ENCODE results near the gene ROCK1.
"Not testable (repeated sequence)": the region's sequence is repeated elsewhere in the genome, so short reads cannot be mapped to it uniquely, and the experiment has no call there.

Gene ROCK1

DNA sequence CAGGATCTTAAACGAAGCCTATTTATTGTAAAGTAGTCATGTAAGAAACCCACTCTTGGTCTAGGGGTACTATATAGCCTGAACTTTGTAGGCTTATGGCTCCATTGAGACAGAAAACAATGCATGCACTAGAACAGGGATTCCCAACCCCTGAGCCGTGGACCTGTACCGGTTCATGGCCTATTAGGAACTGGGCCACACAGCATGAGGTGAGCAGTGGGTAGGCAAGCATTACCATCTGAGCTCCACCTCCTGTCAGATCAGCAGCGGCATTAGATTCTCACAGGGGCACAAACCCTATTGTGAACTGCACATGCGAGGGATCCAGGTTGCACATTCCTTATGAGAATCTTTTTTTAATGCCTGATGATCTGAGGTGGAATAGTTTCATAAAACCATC is 59.2 kb downstream of the ROCK1 start:
- DNase-seq (ENCODE audit: low spot score), result no peak

DNA sequence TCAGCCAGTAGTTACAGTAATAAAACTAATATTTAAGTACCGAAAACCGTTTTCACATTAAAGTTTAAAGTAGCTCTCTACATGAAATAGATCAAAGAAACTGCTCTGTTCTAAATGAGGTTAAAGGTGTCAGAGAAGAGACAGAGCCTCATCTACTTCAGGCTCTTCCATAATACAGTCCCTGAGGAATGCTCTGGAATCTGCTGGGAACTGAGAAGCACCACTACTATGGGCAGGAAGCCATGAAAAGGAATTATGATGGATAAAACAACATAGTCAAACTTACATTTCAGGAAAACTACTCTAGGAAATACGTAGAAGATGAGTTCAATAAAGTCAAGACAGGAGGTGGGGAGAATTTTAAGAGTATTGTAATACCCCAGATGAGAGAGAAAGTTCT is 60.0 kb downstream of the ROCK1 start:
- DNase-seq (ENCODE audit: low spot score), result no peak

DNA sequence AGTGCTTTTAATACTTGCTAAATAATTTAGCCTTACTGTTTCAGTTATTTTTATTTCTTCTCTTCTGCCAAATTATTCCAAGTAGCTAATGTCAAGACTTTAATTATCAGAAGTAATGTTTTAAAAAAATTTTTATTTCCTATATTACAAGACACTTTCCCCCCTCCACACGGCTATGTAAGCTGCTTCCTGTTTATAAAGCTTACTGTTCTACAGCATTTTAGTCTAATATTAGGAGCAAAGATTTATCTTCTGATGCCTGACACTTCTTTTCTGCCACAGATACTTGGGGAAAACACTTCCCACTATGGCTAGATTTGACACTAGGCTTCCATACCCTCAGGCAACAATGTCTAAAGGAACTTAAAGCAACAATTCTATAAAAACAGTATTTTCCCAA is 62.3 kb downstream of the ROCK1 start:
- no peak for DNase-seq (ENCODE audit: low spot score)

DNA sequence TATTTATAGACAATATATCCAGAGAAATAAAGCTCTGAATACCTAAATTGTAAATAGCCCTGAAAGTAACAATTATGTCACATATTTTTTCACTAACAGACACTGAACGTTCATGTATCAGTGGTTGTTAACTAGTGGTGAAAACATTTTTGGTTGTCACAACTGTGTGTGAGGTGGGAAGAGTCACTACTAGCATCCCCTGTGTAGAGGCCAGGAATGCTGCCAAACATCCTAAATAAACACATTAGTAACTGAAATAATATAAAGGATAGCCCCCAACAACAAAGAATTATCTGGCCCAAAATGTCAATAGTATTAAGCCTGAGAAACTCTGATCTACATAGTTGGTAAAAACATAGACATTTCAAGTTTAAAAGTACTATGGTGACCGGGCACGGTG is 64.5 kb downstream of the ROCK1 start:
- no peak for DNase-seq (ENCODE audit: low spot score)

DNA sequence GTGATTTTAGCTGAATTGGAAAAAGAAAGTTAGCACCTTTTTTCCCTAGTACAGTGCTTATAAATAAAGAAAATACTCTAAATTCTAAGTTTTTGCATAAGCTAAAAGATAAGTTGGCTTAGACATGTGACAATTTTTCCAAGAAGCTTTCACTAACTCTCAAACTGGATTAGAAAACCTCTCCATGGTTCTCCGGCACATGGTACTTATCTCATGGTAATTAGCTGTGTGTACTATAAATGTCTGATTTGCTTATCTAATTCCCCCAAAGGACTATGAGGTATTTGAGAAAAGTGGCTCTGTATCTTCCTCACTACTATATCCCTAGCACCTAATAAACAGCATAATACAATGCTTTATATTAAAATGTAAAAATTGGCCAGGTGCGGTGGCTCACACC is 71.1 kb downstream of the ROCK1 start:
- DNase-seq (ENCODE audit: low spot score), result no peak

DNA sequence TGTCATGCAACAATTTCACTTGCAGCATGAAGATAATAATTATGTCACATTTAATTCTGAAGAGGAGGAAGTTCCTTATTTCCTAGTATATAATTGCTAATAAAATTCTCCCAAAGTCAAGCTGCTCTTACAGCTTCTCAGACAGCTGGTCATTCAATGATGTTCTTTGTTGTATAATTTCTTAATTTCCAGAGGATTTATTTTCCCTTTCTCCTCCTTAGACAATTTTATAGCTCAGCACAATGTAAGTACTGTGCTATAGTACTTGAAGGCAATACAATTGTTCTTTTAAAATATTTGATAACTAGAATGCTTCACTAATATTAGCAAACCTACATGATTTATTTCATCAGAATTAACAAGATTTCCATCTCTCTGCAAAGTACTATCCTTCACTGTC is 73.4 kb downstream of the ROCK1 start:
- DNase-seq (ENCODE audit: low spot score), result no peak

DNA sequence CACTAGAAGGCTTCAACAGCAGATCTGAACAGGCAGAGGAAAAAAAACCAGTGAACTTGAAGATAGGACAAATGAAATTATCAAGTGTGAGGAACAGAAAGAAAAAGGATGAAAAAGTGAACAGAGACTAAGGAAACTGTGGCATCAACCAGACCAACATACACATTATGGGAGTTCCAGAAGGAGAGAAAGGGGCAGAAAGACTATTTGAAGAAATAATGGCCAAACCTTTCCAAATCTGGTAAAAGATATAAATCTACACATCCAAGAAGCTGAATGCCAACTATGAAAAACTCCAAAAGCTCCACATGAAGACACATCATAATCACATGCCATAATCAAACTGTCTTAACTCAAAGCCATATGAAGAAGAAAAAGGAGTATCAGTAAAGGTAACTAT is 79.8 kb downstream of the ROCK1 start:
- DNase-seq (ENCODE audit: low spot score), result no peak

DNA sequence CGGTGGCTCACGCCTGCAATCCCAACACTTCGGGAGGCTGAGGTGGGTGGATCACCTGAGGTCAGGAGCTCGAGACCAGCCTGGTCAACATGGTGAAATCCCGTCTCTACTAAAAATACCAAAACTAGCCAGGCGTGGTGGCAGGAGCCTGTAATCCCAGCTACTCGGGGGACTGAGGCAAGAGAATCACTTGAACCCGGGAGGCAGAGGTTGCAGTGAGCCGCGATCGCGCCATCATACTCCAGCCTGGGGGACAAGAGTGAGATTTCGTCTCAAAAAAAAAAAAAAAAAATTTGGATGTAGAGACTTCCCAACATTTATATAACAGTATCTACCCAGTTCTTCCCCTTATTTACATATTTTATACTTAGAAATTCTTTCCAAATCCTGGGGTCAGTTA is 93.4 kb downstream of the ROCK1 start:
- not testable (repeated sequence) for DNase-seq (ENCODE audit: low spot score)

DNA sequence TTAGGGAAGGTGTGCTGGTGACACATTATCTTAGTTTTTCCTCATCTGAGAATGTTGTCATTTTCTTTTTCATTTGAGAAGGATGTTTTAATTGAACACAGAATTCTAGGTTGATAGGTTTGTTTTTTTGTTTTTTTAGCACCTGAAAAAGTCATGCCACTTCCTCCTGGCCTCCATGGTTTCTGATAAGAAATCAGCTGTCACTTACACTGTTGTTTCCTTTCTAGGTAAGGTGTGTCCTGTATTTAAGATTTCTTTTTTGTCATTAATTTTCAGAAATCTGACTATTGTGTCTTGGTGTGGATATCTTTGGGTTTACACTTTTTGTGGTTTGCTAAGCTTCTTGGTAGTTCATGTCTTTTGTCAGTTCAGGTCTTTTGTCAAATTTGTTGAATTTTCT is 99.3 kb downstream of the ROCK1 start:
- no peak for DNase-seq (ENCODE audit: low spot score)

DNA sequence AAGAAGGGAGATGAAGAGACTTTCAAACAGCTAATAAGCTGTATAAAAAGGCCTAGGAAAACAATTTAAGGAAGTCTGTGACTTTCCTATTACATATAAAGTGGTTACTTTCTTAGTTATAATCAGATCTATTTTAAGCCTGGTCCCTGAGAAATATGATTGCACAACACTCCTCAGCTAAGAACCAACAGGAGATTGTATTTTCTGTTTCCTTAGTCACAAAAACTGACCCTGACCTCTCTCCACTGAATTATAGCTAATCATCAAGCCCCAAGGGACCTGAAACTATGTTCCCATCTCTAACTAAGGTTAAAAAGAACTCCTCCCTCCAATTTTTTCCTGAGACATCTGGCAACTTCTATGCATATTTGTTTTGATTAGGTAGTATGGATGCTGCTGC is 106.9 kb downstream of the ROCK1 start:
- DNase-seq (ENCODE audit: low spot score), result no peak

DNA sequence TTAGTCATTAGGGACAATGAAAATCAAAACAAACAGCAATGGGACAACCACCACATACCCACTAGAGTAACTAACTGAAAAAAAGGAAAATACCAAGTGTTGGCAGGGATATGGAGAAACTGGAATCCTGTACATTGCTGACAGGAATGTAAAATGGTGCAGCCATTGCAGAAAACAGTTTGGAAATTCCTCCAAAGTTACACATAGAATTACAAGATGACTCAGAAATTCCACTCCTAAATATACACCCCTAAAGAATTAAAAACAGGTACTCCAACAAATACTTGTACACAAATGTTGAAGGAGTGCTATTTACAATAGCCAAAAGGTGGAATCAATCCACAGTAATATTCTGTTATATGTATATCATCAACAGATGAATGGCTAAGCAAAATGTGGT is 110.9 kb downstream of the ROCK1 start:
- no peak for DNase-seq (ENCODE audit: low spot score)

DNA sequence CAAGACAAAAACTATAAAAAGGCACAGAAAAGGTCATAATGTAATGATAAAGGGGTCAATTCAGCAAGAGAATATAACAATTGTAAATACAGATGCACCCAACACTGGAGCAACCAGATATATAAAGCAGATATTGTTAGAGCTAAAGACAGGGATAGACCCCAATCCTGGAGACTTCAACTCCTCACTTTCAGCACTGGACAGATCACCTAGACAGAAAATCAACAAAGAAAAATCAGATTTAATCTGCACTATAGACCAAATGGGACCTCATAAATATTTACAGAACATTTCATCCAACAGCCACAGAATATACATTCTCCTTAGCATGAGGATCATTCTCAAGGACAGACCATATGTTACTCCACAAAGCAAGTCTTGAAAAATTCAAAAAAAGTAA is 114.2 kb downstream of the ROCK1 start:
- no peak for DNase-seq (ENCODE audit: low spot score)

DNA sequence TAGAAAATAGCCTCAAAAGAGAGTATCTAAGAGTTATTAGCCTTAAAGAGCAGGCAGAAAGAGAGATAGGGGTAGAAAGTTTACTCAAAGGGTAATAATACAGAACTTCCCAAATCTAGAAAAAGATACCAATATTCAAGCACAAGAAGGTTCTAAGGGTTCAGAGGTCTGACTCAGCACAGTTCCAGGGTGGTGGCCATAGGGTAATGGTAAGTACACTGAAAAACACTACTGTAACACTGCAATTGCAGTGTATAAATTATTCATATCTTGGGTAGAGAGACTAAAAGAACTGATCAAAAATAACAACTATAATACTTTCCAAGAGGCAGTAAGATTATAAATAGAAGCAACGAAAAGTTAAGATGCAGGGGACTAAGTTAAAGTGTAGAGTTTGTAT is 115.2 kb downstream of the ROCK1 start:
- no peak for DNase-seq (ENCODE audit: low spot score)

DNA sequence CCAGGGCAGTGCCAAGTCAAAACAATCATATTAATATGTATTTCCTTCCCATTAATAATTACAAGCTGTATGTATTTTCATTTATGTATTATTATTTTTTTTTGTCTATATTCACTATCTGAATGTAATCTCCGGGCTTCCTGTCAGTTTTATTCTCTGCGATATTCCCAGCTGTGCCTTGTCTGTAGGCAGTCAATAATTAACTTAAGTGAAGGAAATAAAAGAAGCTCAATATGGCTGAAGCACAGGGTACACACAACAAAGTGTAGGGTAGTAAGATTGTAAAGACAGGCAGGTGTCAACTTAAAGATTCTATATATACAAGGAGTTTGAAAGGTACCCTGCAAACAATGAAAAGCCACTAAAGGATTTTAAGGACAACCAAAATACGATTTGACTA is 122.9 kb downstream of the ROCK1 start:
- no peak for DNase-seq (ENCODE audit: low spot score)

DNA sequence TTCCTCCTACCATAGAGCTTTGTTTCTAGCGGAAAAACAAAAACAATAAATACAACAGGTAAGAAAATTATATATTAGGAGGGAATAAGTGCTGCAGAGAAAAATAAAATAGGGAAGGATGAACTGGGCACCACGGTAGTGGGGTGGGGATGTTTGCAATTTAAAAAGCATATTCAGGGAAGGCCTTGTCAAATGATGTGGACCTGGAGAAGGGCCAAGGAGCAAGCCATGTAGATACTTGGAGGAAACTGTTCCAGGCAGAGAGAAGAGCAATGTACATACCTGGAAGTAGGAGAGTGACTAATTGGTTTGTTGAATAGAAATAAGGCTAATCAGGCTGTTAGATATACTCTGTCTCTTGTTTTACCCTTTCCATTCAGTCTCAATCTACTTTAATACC is 136.5 kb downstream of the ROCK1 start:
- no peak for DNase-seq (ENCODE audit: low spot score)

DNA sequence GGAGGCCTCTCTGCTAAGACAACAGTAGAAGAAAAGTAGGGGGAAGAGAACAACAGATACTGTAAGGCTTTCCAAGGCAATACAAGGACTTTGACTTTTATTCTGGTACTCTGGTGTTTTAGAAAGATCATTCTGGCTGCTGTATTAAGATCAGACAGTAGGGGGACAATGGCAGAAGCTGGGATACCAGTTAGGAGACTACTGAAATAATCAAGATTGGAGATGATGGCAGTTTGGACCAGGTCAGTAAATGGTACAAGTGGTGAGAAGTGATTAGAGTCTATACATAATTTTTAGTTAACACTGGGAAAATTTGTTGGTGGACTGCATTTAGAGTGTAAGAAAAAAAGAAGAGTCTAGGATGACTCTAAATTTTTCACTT is 139.7 kb downstream of the ROCK1 start:
- peak; percentile 37 for DNase-seq (ENCODE audit: low spot score)

DNA sequence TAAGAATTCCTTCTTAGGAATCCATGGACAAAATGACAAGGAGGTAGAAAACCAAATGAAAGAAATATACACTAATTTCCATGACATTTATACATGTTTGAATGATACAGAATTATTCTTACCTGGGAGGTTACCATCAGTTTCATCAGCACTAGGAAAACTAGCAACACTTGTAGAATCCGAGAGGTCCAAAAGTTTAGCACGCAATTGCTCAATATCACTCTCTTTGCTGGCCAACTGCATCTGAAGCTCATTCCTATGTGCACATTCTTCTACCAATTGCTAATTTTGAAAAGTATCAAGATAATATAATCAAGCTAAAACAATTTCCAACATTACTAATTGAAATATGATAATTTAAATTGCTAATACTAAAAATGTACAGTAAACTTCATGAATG is 144.8 kb downstream of the ROCK1 start:
- DNase-seq (ENCODE audit: low spot score), result no peak

DNA sequence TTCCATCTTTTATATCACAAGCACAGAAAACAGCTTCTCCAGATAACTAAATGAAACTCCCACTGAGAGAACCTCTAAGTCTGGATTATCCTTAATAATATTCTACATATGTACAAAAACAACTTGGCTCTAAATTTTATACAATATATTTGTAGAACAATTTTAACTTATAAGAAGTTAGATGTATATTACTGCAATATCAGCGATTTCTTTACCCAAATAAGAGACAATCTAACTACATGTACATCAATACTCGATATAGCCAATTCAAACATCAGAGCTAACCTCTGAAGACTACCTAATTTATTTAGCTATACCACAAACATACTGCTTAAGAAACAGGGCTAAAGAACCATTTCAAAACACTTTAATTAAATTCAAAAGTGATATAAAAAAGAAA is 148.6 kb downstream of the ROCK1 start:
- DNase-seq (ENCODE audit: low spot score), result no peak

DNA sequence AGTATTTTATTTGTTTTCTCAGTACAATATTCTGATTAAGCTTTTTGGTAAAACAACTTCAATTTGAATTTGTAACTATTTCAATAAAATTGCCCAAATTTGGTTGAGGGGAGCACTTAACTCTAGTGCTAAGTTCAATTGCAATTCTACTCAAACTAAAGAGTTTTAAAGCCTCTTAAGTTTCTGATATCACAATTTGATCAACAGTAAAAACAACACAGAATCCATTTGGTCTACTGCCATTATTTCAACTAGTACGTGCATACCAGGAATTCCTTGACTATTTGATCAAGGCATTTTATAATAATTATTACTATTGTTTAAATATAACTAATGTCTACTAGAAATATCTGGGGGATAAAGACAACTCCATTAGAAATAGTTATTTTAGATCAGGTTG is 150.9 kb downstream of the ROCK1 start:
- no peak for DNase-seq (ENCODE audit: low spot score)

DNA sequence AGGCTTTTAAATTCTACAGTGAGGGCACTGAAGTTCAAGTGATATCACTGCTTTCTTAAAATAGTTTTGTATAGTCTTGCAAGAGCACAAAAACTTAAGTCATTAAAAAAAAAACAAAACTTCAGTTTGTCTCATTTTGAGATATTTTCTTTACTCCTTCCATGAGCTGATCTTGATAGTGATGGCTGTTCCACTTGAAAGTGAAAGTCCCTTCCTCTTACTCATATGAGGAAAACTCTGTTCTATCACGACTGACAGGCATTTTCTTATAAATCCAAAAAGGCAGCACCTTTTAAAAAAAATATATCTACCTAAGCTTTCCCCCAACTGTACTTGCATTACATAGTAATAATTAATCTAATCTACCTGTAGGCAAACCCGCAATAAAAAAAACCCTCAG is 160.8 kb downstream of the ROCK1 start:
- not testable (repeated sequence) for DNase-seq (ENCODE audit: low spot score)

All from iPS-NIHi11 (cell line).